Stimulated activated CD8-positive, alpha-beta memory T cell treated with anti-CD3 and anti-CD28 coated beads, Interleukin-2, amount 100 ng/mL, for 1 hour (primary cell): ENCODE measurements around the gene TLE4.
"Not testable (repeated sequence)": the region's sequence is repeated elsewhere in the genome, so short reads cannot be mapped to it uniquely, and the experiment has no call there.

ENCODE experiments used
- DNase-seq, 2 donors: peaks; one replicate each; pipeline ENCODE4 v3.0.0-alpha.2; 2020; ENCODE audit warnings: low read depth in 2 of 2

Gene TLE4

DNA sequence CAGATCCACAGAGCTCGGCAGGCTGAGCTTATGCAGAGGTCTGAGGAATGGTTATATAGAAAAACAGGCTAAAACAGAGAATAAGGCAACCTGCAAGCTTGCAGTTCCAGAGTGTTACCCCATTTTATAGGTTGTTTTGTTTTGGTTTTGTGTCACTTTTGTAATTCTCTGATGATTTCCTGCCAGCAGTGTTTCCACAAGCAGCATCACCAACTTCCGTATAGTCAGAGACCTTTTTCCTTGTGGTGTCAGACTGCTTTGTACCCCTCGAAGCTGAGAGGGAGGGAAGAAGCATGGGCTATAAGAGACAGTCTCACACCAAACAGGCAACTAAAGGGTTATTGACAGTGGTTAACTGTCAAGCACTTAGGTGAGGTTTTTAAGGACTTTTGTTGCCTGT, 61.8 kb downstream of the TLE4 start:
- DNase-seq = no peak

- no peak for DNase-seq
These were observed 65.6 kb downstream of the TLE4 start for GRCh38 chr9:79637177-79637925.

GRCh38 chr9:79638806-79639205, 67.0 kb downstream of the TLE4 start:
- DNase-seq = no peak

- no peak for DNase-seq
These were observed 67.6 kb downstream of the TLE4 start for GRCh38 chr9:79639354-79639753.

GRCh38 chr9:79640067-79640466, 68.3 kb downstream of the TLE4 start:
- not testable (repeated sequence) for DNase-seq

- no peak for DNase-seq
These were observed 69.3 kb downstream of the TLE4 start for GRCh38 chr9:79641070-79641469.

GRCh38 chr9:79642671-79643070, 70.9 kb downstream of the TLE4 start:
- no peak for DNase-seq

GRCh38 chr9:79644048-79644447, 72.3 kb downstream of the TLE4 start:
- DNase-seq = no peak

- DNase-seq = no peak
These were observed 72.8 kb downstream of the TLE4 start for GRCh38 chr9:79644601-79645000.

DNA sequence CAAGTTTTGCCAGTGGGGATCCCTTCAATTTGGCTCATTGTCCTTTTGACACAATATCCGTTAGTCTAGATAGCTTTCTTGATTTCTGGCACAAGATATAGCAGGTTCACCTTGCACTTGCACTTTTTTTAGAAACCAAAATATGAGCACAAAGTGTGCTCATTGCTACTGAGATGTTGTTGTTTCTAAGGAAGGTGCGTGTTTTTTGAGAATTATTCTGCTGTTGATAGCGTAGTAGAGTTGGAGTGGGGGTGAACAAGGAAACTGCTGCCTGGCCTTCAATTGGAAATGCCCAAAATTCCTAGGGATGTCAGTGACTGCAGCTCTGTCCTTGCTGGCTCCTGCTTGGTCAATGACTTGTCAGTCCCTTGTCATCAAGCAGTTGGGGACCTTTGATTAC, 73.3 kb downstream of the TLE4 start:
- no peak for DNase-seq

DNA sequence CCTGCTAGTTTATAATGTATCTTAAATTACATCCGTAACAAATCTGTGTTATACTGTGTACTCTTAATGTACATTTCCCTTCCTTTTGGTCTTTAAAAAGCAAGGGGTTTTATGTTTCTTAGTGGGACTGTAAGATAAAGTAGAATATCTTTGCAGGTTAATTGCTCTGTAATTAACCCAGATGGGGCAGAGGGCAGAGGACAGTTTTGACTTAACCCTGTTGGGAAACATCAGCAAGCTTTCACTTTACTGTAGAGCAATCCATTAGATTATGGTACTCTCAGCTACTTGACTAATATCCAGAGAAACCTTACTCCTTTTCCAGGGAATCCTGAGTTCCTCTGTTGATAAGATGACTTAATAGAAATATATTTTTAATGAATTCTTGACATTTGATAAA, 74.3 kb downstream of the TLE4 start:
- DNase-seq = no peak

GRCh38 chr9:79651251-79651795, 79.6 kb downstream of the TLE4 start:
- no peak for DNase-seq

GRCh38 chr9:79652598-79652997, 80.8 kb downstream of the TLE4 start:
- no peak for DNase-seq

GRCh38 chr9:79654591-79655382, 83.0 kb downstream of the TLE4 start:
- DNase-seq = not testable (repeated sequence)

DNA sequence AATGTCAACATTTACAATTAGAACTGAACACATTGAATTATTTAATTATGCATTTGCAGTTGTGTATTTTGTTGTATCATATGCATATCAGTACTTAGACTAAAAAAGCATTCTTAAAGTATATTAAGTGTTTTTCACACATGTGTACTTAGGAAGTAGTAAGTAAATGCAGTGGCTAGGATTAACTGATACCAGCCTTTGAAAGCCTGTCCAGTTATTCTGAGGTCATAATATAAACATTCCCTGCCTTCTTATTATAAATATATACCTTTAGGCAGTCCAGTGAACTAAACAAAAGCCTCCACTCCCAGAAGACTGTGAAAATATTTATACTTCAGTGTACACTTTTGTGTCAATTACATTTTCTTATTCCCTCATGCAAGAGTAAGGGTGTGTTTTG, 83.8 kb downstream of the TLE4 start:
- no peak for DNase-seq

DNA sequence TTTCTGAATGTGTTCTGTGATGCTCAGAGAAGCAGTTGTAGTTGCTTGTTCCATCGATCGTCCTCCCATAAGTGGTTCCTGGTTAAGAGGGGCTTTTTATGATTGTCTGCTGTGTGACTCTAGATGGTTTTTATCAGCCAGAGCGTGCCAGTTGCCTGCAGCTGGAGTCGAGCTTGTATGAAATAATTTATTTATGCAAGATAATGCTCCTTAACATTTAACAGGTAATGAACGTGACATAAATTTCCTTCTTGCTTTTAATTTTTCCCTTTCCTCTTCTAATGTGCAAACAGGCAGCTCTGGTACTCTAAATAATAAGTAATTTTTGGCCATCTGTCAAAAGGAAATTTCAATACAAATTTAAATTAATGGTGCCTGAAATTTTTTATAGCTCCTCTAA, 84.4 kb downstream of the TLE4 start:
- no peak for DNase-seq

GRCh38 chr9:79657891-79658290, 86.1 kb downstream of the TLE4 start:
- DNase-seq = no peak

DNA sequence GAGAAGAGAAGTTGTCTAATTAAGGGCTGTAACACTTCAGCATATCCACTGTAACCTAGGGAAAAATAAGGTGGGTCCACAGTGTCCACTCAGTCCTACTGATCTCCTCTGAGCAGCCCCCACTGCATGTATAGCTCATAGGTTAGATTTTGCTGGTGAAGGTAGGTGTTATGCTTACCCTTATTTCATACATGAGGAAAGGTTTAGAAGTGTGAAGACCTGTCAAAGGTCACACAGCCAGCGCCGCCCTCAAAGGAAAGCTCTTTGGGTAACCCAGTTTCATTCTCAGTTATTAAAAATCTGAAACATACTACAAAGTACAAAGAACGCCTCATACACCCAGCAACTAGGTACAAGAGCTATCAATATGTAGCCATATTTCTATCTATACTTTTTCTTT, 87.2 kb downstream of the TLE4 start:
- DNase-seq = no peak

GRCh38 chr9:79660615-79661014, 88.8 kb downstream of the TLE4 start:
- no peak for DNase-seq

- DNase-seq = no peak
These were observed 89.5 kb downstream of the TLE4 start for GRCh38 chr9:79661279-79661678.

GRCh38 chr9:79661886-79662536, 90.2 kb downstream of the TLE4 start:
- no peak for DNase-seq

DNA sequence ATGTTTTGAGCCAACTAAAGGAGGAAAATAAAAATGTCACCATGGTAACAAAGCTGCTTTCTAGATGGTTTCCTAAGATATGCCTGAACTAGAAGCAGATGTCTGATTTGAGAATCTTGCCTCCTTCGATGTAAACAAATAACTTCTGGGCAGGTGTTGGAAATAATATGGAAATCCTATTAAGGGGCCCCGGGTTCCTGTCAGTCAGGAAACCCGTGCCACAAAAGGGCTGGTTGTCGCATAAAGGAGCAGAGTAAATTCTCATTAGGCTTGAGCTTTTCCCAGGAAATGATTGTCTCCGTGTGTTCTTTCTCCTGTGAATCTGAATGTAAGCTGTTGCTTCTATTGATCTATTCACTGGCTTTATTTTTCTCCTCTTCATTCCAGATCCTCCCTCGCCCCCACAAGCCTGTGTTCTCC, 90.8 kb downstream of the TLE4 start:
- no peak for DNase-seq
